Mesenchymal stem cell (in vitro differentiated cells and primary cell): Measurements from ENCODE around the gene PLXNA1.

Experiments used
- DNase-seq: peaks from one replicate; pipeline ENCODE4 v3.0.0-alpha.2; 2013
- H2AFZ ChIP-seq: one replicate; pipeline ENCODE4 v1.6.1; 2013; ENCODE audit warnings: low read depth, mild to moderate bottlenecking, control low read depth, inconsistent platforms, low read length, moderate library complexity
- H2AK5ac ChIP-seq: 2 replicates; pipeline ENCODE4 v1.6.1; 2013; ENCODE audit warnings: low read length, moderate library complexity, mild to moderate bottlenecking, inconsistent platforms; ENCODE audit not compliant: severe bottlenecking
- H2BK120ac ChIP-seq: one replicate; pipeline ENCODE4 v1.6.1; 2013; ENCODE audit warnings: low read depth, mild to moderate bottlenecking, inconsistent platforms, low read length, moderate library complexity
- H2BK12ac ChIP-seq, 2 experiments: one replicate each; pipeline ENCODE4 v1.6.1; 2013; ENCODE audit warnings: inconsistent platforms in 2 of 2, low read length in 2 of 2, mild to moderate bottlenecking in 2 of 2, moderate library complexity in 2 of 2, control low read depth in 1 of 2
- H2BK15ac ChIP-seq: one replicate; pipeline ENCODE4 v1.6.1; 2013; ENCODE audit warnings: mild to moderate bottlenecking, low read depth, inconsistent platforms; ENCODE audit not compliant: poor library complexity, severe bottlenecking
- H2BK5ac ChIP-seq: 2 replicates; pipeline ENCODE4 v1.6.1; 2013; ENCODE audit warnings: low read depth, mild to moderate bottlenecking, low read length, control low read depth, inconsistent platforms; ENCODE audit not compliant: poor library complexity, severe bottlenecking
- H3K14ac ChIP-seq, 2 experiments: one replicate each; pipeline ENCODE4 v1.6.1; 2013; ENCODE audit warnings: inconsistent platforms in 2 of 2, low read length in 2 of 2, control low read depth in 1 of 2, mild to moderate bottlenecking in 1 of 2, moderate library complexity in 1 of 2
- H3K18ac ChIP-seq, 2 experiments: one replicate each; pipeline ENCODE4 v1.6.1; 2013; ENCODE audit warnings: inconsistent platforms in 2 of 2, low read length in 2 of 2, control low read depth in 1 of 2, low read depth in 1 of 2, mild to moderate bottlenecking in 1 of 2
- H3K23ac ChIP-seq, 2 experiments: one replicate each; pipeline ENCODE4 v1.6.1; 2013; ENCODE audit warnings: inconsistent platforms in 2 of 2, low read length in 2 of 2, mild to moderate bottlenecking in 2 of 2, moderate library complexity in 2 of 2, control low read depth in 1 of 2
- H3K27ac ChIP-seq: 2 replicates; pipeline ENCODE4 v1.5.1; 2013; ENCODE audit warnings: mild to moderate bottlenecking, moderate library complexity, low read length, control low read depth, inconsistent platforms; ENCODE audit not compliant: poor library complexity, severe bottlenecking
- H3K27me3 ChIP-seq, 2 experiments: 2 replicates each; pipeline versions ENCODE4 v1.6.1 to v1.7.0; 2013; ENCODE audit warnings: low read length in 2 of 2, mild to moderate bottlenecking in 2 of 2, moderate library complexity in 2 of 2, control low read depth in 1 of 2, inconsistent platforms in 1 of 2; ENCODE audit not compliant: control insufficient read depth in 1 of 2, insufficient read depth in 1 of 2
- H3K36me3 ChIP-seq, 2 experiments: 2 replicates each; pipeline versions ENCODE4 v1.6.1 to v1.7.0; 2013; ENCODE audit warnings: low read length in 2 of 2, control low read depth in 1 of 2, inconsistent platforms in 1 of 2, low read depth in 1 of 2, mild to moderate bottlenecking in 1 of 2; ENCODE audit not compliant: insufficient read depth in 2 of 2, control insufficient read depth in 1 of 2
- H3K4ac ChIP-seq, 2 experiments: one replicate each; pipeline ENCODE4 v1.6.1; 2013; ENCODE audit warnings: inconsistent platforms in 2 of 2, low read length in 2 of 2, mild to moderate bottlenecking in 2 of 2, moderate library complexity in 2 of 2, control low read depth in 1 of 2, low read depth in 1 of 2
- H3K4me1 ChIP-seq: 2 replicates; pipeline ENCODE4 v1.6.1; 2013; ENCODE audit warnings: low read depth, low read length, control low read depth; ENCODE audit not compliant: control insufficient read depth, insufficient read depth
- H3K4me2 ChIP-seq: 2 replicates; pipeline ENCODE4 v1.6.1; 2013; ENCODE audit warnings: low read length, mild to moderate bottlenecking, inconsistent platforms; ENCODE audit not compliant: poor library complexity, severe bottlenecking
- H3K4me3 ChIP-seq, 2 experiments: 2 replicates each; pipeline versions ENCODE4 v1.5.1 to v1.7.0; 2013; ENCODE audit warnings: low read length in 2 of 2, mild to moderate bottlenecking in 2 of 2, control low read depth in 1 of 2, low read depth in 1 of 2; ENCODE audit not compliant: insufficient read depth in 1 of 2
- H3K79me1 ChIP-seq: replicated peaks from 2 replicates; pipeline ENCODE4 v1.6.1; 2013; ENCODE audit warnings: mild to moderate bottlenecking, control low read depth, low read length, inconsistent platforms; ENCODE audit not compliant: poor library complexity, severe bottlenecking
- H3K9ac ChIP-seq: 2 replicates; pipeline ENCODE4 v1.7.0; 2013; ENCODE audit warnings: mild to moderate bottlenecking, low read length, moderate library complexity
- H3K9me3 ChIP-seq: 2 replicates; pipeline ENCODE4 v1.7.0; 2013; ENCODE audit warnings: mild to moderate bottlenecking, low read length; ENCODE audit not compliant: control insufficient read depth
- H4K8ac ChIP-seq: one replicate; pipeline ENCODE4 v1.6.1; 2013; ENCODE audit warnings: inconsistent platforms, mild to moderate bottlenecking, low read length, moderate library complexity
- H4K91ac ChIP-seq: one replicate; pipeline ENCODE4 v1.6.1; 2013; ENCODE audit warnings: mild to moderate bottlenecking, low read length, inconsistent platforms
- WGBS: methylation state at CpG from one replicate; pipeline ENCODE4 v1.1.7; 2013; ENCODE audit warnings: mixed read lengths; 5-methylcytosine and 5-hydroxymethylcytosine counted together

PLXNA1 gene

DNA sequence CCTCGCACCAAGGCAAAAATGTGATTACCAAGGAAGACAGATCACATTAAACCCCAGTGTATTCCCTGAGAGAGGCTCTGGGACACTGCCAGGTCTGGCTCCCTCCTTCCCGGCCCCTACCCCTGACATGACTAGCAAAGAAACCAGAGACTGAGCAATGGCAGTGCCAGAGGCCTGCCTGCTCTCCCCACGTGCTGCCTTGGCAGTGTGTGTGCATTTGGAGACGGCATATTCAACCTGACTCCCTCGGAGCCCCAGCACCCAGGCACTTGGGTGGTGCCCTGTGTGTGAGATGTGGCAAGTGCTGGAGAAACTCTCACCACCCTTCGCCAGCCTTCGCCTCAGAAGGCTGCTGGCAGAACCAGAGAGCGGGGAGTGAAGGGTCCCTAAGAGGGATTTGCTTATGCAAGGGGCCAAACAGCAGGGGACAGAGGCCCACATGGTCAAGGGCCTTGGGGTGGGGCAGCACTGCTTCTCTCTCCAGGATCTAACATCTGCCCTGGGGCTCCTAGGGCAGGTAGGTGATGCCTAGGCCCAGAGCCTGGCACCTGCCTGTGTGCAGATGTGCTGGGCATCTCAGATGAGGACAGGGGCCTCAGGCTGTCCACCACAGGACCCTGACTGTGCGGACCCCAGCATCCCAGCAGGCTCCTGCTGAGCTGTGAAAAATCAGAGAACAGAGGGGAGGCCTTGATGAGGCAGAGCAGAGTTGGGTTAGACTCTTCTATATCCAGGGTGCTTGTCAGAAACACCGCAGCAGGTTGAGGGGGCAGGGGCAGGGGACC lies 23.6 kb upstream of the PLXNA1 start:
- WGBS: 85% methylated on average over 10 of the region's 10 CpGs
- Histone ChIP-seq H3K18ac (no peak overlapping the region), H2BK15ac (peak overlapping the region; percentile 26), H2BK120ac (no peak overlapping the region), H2BK12ac (peak overlapping the region; percentile 30 to 32), H3K4me1 (peaks cover 17% of the 10 kb centered on the region), H2BK5ac (no peak overlapping the region), H2AFZ (no peak overlapping the region), H3K23ac (no peak overlapping the region), H3K4ac (peak overlapping the region in 1 of 2 experiments; percentile 17), H4K91ac (peak overlapping the region; percentile 8), H3K4me3 (no peak overlapping the region), H4K8ac (no peak overlapping the region), H3K9ac (no peak overlapping the region), H3K27ac (no peak overlapping the region), H3K4me2 (no peak overlapping the region), H3K36me3 (peaks cover 0 to 33% of the 10 kb centered on the region in 2 experiments), H3K27me3 (no peaks in the 10 kb centered on the region), H3K79me1 (no peaks in the 10 kb centered on the region), H3K14ac (peak overlapping the region in 1 of 2 experiments; percentile 9), H3K9me3 (no peaks in the 10 kb centered on the region), H2AK5ac (no peak overlapping the region)
- DNase-seq: no peak

DNA sequence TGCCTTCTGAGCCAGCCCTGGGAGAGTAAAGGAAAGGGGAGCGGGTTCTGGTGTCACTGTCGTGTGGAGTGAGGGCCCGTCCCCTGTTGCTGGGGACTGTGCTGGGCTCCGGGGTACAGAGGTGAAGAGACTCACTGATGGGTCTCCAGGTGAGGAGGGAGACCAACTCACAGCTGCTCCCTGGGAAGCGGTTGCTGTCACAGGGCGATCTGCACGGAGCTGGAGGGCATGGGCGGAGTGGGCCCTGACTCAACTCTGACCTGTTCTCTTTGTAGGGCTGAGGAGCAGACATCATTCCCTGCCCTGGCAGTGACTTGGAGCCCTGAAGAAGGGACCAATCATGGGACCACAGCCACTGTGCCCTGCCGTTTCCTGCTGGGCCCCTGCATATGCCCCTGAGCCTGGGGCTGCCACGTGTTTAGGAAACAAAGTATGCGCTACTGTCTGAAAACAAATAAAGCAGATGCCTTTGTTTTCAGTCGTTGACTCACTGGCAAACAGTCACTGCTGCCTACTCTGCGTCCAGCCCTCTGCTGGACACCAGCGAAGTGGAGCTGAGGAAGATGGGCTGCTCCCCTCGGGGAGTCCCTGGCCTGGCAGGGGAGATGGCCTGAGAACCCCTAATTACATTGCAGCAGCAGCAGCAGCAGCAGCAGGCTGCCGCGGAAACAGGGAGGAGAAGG lies 22.9 kb upstream of the PLXNA1 start:
- WGBS: 63% methylated on average over 17 of the region's 17 CpGs
- H3K4me1 ChIP-seq: peaks cover 19% of the 10 kb centered on the region

DNA sequence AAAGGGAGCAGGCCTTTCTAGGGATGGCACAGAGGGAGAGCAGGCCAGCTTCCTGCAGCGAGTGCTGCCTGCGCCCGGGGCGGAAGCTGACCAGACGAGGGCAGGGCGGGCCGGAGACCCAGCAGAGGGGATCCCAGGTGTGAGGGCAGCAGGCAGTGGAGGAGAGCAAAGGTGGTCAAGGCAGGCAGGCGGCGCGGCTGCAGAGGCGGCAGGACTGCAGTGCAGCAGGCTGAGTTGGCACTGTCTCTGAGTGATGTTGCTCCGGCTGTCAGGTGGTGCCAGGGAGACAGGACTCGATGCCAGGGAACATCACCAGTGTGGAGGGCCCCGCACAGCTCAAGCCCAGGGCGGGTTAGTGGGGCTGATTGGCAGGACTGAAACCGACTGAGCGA lies 22.3 kb upstream of the PLXNA1 start:
- H3K4me1 ChIP-seq: peaks cover 21% of the 10 kb centered on the region
- peak overlapping the region; percentile 92 for H4K91ac ChIP-seq
- H3K9ac ChIP-seq: no peak overlapping the region
- H3K27me3 ChIP-seq: no peaks in the 10 kb centered on the region
- DNase-seq: no peak
- no peak overlapping the region for H2AK5ac ChIP-seq
- no peak overlapping the region for H3K23ac ChIP-seq
- H3K14ac ChIP-seq: peak overlapping the region in 1 of 2 experiments; percentile 92
- peak overlapping the region; percentile 97 for H4K8ac ChIP-seq
- H2BK5ac ChIP-seq: no peak overlapping the region
- WGBS: 91% methylated on average over 17 of the region's 17 CpGs
- no peaks in the 10 kb centered on the region for H3K79me1 ChIP-seq
- no peak overlapping the region for H3K27ac ChIP-seq
- H2BK15ac ChIP-seq: peak overlapping the region; percentile 60
- peak overlapping the region; percentile 74 to 87 for H3K4ac ChIP-seq
- no peak overlapping the region for H3K4me2 ChIP-seq
- no peak overlapping the region for H2BK120ac ChIP-seq
- H2BK12ac ChIP-seq: peak overlapping the region; percentile 49 to 86
- H3K4me3 ChIP-seq: peak overlapping the region in 1 of 2 experiments; percentile 5
- H3K9me3 ChIP-seq: no peaks in the 10 kb centered on the region
- no peak overlapping the region for H2AFZ ChIP-seq
- peaks cover 0 to 30% of the 10 kb centered on the region in 2 experiments for H3K36me3 ChIP-seq
- peak overlapping the region; percentile 84 to 92 for H3K18ac ChIP-seq

More for the DNA sequence above, 22.9 kb upstream of the PLXNA1 start:
- Histone ChIP-seq H3K27me3 (no peaks in the 10 kb centered on the region), H2BK5ac (no peak overlapping the region), H2AK5ac (no peak overlapping the region), H3K4me2 (no peak overlapping the region), H3K79me1 (no peaks in the 10 kb centered on the region), H2AFZ (no peak overlapping the region), H3K27ac (no peak overlapping the region), H3K4me3 (peak overlapping the region in 1 of 2 experiments; percentile 5), H3K9me3 (no peaks in the 10 kb centered on the region), H2BK15ac (peak overlapping the region; percentile 60), H4K91ac (peak overlapping the region; percentile 92), H3K36me3 (peaks cover 0 to 33% of the 10 kb centered on the region in 2 experiments), H3K23ac (no peak overlapping the region), H3K4ac (peak overlapping the region; percentile 74 to 87), H2BK12ac (peak overlapping the region; percentile 8 to 49), H3K9ac (no peak overlapping the region), H3K18ac (peak overlapping the region; percentile 84 to 92), H3K14ac (peak overlapping the region in 1 of 2 experiments; percentile 92), H4K8ac (peak overlapping the region; percentile 97), H2BK120ac (peak overlapping the region; percentile 8)
- peak; percentile 73 for DNase-seq

DNA sequence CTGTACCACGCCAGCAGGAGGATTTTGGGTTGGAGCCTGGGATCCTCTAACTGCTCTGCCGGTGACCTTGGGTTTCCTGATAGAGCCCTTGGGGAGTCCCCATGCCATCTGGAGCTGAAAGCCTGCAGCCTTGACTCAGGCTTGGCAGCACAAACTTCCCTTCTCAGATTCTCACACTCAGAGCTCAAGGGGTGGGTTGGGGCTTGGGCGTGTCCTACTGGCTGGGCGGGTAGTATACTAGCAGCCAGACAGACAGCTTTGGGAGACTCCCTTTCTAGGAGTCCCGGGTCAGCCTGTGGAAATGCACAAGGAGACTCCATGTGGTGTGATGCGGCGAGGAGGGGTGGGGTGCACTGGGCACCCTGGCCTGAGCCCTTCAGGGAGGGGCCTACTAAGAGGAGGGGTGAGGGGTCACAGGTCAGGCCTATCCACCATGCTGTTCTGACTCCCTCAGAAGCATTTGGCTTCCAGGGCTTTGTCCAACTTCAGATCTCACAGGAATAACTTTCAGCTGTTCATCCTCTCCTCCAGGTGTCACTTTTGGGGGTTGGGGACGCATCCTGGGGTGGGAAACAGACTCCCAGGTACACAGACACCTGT lies 21.6 kb upstream of the PLXNA1 start:
- Histone ChIP-seq H3K27ac (no peak overlapping the region), H3K9ac (peak overlapping the region; percentile 40), H3K79me1 (no peaks in the 10 kb centered on the region), H2AK5ac (no peak overlapping the region), H3K36me3 (peaks cover 0 to 29% of the 10 kb centered on the region in 2 experiments), H3K27me3 (no peaks in the 10 kb centered on the region), H3K4me3 (peak overlapping the region in 1 of 2 experiments; percentile 34), H3K4ac (peak overlapping the region; percentile 48 to 87), H2BK12ac (peak overlapping the region; percentile 49 to 55), H2AFZ (no peak overlapping the region), H3K4me1 (peaks cover 21% of the 10 kb centered on the region), H3K14ac (no peak overlapping the region), H3K18ac (no peak overlapping the region), H4K8ac (peak overlapping the region; percentile 64), H3K9me3 (no peaks in the 10 kb centered on the region), H3K4me2 (no peak overlapping the region), H4K91ac (peak overlapping the region; percentile 92), H2BK15ac (no peak overlapping the region), H2BK5ac (no peak overlapping the region), H3K23ac (no peak overlapping the region), H2BK120ac (no peak overlapping the region)
- 92% methylated on average over 8 of the region's 8 CpGs for WGBS
- DNase-seq: peak; percentile 35
